Measurements from ENCODE around the gene CCDC91.

DNA sequence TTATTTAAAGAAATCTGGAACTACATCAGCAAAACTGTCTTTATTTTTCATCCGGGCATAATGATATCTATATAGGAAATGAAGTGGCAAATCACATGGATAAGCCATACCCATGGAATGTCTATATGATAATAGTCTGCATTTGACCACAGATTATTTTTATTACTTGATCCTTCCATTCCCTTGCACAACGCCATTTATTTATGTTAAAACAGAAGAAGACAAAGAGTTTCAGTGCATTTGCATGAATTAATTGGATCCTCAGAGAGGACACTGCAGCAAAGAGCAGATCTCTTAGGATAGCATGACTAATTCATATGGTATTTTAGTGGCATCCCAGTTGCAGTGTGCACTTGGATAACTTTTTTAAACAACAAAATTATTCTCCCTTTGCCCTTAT, 345.0 kb downstream of the CCDC91 start:
- TF ChIP-seq, protein P1, sequence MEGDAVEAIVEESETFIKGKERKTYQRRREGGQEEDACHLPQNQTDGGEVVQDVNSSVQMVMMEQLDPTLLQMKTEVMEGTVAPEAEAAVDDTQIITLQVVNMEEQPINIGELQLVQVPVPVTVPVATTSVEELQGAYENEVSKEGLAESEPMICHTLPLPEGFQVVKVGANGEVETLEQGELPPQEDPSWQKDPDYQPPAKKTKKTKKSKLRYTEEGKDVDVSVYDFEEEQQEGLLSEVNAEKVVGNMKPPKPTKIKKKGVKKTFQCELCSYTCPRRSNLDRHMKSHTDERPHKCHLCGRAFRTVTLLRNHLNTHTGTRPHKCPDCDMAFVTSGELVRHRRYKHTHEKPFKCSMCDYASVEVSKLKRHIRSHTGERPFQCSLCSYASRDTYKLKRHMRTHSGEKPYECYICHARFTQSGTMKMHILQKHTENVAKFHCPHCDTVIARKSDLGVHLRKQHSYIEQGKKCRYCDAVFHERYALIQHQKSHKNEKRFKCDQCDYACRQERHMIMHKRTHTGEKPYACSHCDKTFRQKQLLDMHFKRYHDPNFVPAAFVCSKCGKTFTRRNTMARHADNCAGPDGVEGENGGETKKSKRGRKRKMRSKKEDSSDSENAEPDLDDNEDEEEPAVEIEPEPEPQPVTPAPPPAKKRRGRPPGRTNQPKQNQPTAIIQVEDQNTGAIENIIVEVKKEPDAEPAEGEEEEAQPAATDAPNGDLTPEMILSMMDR (conservative IDR thresholded peaks at IDR 0.05 in 1 of 2, IDR thresholded peaks at IDR 0.05 in 1 of 2; ENCODE audit: low read depth in 1 of 2, low read length in 2 of 2): no peak
- TF ChIP-seq EZH2 (IDR thresholded peaks at IDR 0.05; ENCODE audit: low read length, missing control alignments): no peak

All from fibroblast of lung (primary cell).